Activated naive CD8-positive, alpha-beta T cell treated with anti-CD3 and anti-CD28 coated beads for 36 hours (primary cell): ENCODE measurements around the gene POU2AF2. TPM values are rescaled to one million over a fixed set of nuclear protein-coding genes. Genes with fewer than 3 reads are reported as not detected.

Experiments used
- DNase-seq: peaks from one replicate; pipeline ENCODE4 v3.0.0; 2021
- H3K27ac Mint-ChIP-seq: one replicate; pipeline ENCODE4 v1.8.0; 2022; ENCODE audit warnings: mild to moderate bottlenecking, moderate library complexity, mixed read lengths
- H3K27me3 Mint-ChIP-seq: one replicate; pipeline ENCODE4 v1.8.0; 2022; ENCODE audit warnings: mild to moderate bottlenecking, mixed read lengths
- H3K36me3 Mint-ChIP-seq: one replicate; pipeline ENCODE4 v1.8.0; 2021; ENCODE audit warnings: mild to moderate bottlenecking, mixed read lengths
- H3K4me1 Mint-ChIP-seq: one replicate; pipeline ENCODE4 v1.8.0; 2021; ENCODE audit warnings: mixed read lengths
- H3K4me3 Mint-ChIP-seq: one replicate; pipeline ENCODE4 v1.8.0; 2022; ENCODE audit warnings: mild to moderate bottlenecking, moderate library complexity, mixed read lengths
- H3K9me3 Mint-ChIP-seq: one replicate; pipeline ENCODE4 v1.8.0; 2022; ENCODE audit warnings: mixed read lengths
- total RNA-seq, 2 experiments: library from RNA; stranded (reverse); gene quantifications; one replicate each; pipeline ENCODE4 v1.2.3, GENCODE V29; 2021

The POU2AF2 gene
- total RNA-seq, 2 experiments from 2014 or later: not detected

- Mint-ChIP-seq H3K4me3 (no peak overlapping the region), H3K27me3 (no peaks in the 10 kb centered on the region), H3K4me1 (peaks cover 1% of the 10 kb centered on the region), H3K9me3 (no peaks in the 10 kb centered on the region), H3K27ac (no peak overlapping the region), H3K36me3 (no peaks in the 10 kb centered on the region)
- no peak for DNase-seq
These were observed 82.5 kb downstream of the POU2AF2 start for GRCh38 chr11:111327908-111328624.

GRCh38 chr11:111329306-111330204, 84.0 kb downstream of the POU2AF2 start:
- Mint-ChIP-seq H3K9me3 (no peaks in the 10 kb centered on the region), H3K4me3 (no peak overlapping the region), H3K27me3 (no peaks in the 10 kb centered on the region), H3K36me3 (no peaks in the 10 kb centered on the region), H3K4me1 (peaks cover 1% of the 10 kb centered on the region), H3K27ac (no peak overlapping the region)
- DNase-seq: no peak

GRCh38 chr11:111330234-111330893, 84.8 kb downstream of the POU2AF2 start:
- DNase-seq: no peak
- Mint-ChIP-seq H3K27ac (no peak overlapping the region), H3K36me3 (no peaks in the 10 kb centered on the region), H3K9me3 (no peaks in the 10 kb centered on the region), H3K4me1 (peaks cover 1% of the 10 kb centered on the region), H3K4me3 (no peak overlapping the region), H3K27me3 (no peaks in the 10 kb centered on the region)

- H3K4me3 Mint-ChIP-seq: no peak overlapping the region
- H3K9me3 Mint-ChIP-seq: no peaks in the 10 kb centered on the region
- DNase-seq: no peak
- no peak overlapping the region for H3K27ac Mint-ChIP-seq
- no peaks in the 10 kb centered on the region for H3K36me3 Mint-ChIP-seq
- peaks cover 1% of the 10 kb centered on the region for H3K4me1 Mint-ChIP-seq
- no peaks in the 10 kb centered on the region for H3K27me3 Mint-ChIP-seq
These were observed 86.4 kb downstream of the POU2AF2 start for GRCh38 chr11:111331711-111332479.

GRCh38 chr11:111334532-111335502, 89.3 kb downstream of the POU2AF2 start:
- Mint-ChIP-seq H3K36me3 (peaks cover 4% of the 10 kb centered on the region), H3K4me1 (no peaks in the 10 kb centered on the region), H3K27me3 (no peaks in the 10 kb centered on the region), H3K4me3 (no peak overlapping the region), H3K9me3 (peaks cover 4% of the 10 kb centered on the region), H3K27ac (no peak overlapping the region)
- no peak for DNase-seq

GRCh38 chr11:111335549-111335948, 90.0 kb downstream of the POU2AF2 start:
- Mint-ChIP-seq H3K4me3 (no peak overlapping the region), H3K27ac (no peak overlapping the region), H3K9me3 (peaks cover 8% of the 10 kb centered on the region), H3K4me1 (no peaks in the 10 kb centered on the region), H3K36me3 (peaks cover 6% of the 10 kb centered on the region), H3K27me3 (no peaks in the 10 kb centered on the region)
- no peak for DNase-seq

Other genes with a start within 250 kb of the POU2AF2 start
- gene POU2AF3, start 52.8 kb downstream of the POU2AF2 start, total RNA-seq: not detected
- 1 to 10 TPM; 3.0 to 3.5 TPM for gene POU2AF1, start 133.6 kb downstream of the POU2AF2 start, total RNA-seq